NCI-H1092 treated with DMSO at 0.1 percent for 48 hours (cell line): ENCODE results near the gene ITM2C.

Experiments
- DNase-seq: peaks from one replicate; lab custom pipeline; 2025; lab: John Stamatoyannopoulos, UW

The ITM2C gene

DNA sequence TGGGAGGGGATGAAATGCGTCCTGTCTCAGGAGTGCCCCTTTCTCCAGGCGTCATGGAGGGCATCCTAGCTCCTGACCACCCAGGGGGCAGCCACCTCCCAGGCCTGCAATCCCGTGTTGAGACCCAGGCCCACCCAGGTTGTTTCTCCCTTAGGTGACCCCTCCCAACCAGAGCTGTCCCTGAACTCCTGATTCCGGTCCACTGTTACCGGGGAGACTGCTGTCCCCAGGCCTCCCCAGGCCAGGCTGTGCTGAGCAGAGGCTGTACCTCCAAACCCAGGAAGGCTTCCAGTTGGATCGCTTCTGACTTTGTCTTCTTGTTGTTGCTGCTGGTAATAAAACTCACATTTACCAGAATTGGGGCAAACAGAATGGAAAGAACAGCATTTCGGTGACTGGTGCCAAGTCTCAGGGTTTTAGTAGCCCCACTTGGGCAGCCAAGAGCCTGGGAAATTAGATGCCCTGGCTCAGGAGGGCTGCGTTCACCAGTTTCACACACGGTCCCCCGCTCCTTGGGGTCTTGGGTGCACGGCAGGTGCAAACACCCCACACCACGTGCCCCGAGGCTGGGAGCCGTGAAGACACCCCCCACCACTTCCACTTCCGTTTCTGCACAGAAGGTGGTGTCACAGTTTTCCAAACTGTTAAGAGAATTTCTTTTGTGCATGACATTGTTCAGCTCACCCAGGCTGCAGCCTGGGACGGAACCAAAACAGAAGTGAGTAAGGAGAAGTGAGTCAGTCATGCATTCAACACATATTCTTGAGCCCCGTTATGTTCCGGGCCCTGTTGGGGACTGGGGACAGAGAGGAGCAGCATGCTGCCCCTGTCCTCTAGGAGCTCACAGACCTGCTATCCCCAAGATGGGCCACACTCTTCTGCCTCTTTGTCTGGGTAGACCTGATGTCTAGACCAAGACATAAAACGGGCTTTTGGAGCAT lies 29.4 kb downstream of the ITM2C start:
- DNase-seq = no peak

DNA sequence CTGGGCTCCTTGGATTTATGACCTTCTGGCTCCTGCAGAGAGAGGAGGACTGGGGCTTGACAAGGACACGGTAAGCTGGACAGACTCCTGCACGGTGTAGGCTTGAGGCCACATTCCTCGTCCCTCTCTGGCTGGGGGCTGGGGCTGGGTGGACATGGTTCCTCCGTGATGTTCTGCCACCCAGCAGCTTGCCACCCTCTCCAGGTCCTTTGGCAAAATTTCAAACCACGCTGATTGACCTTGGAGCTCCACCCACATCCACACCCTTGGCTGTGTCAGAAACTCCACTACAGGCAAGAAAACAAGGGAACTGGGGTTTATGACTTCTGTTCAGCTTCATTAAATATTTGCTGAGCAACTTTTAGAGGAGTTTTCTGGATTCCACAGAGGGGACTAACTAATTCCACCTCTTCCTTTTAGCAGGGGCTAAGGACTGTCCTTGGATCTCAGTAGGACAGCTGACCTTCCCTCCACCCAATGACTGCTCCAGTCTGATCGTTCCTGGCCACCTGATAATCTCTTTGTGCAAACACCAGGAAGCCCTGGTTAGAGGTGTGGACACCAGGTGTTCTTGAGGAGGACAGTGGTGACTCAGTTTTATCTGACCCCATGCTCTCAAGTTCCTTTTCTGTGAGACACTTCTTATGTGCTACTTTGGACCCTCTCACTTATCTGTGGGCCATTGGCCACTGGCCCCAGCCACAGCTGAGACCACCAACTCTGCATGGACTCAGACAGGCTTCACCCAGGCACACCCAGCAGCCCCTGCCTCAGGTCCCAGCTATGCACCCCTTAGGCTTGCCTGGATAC lies 31.0 kb downstream of the ITM2C start:
- no peak for DNase-seq

- DNase-seq = no peak
Observed at GRCh38 chr2:230896346-230897115, 31.8 kb downstream of the ITM2C start.

DNA sequence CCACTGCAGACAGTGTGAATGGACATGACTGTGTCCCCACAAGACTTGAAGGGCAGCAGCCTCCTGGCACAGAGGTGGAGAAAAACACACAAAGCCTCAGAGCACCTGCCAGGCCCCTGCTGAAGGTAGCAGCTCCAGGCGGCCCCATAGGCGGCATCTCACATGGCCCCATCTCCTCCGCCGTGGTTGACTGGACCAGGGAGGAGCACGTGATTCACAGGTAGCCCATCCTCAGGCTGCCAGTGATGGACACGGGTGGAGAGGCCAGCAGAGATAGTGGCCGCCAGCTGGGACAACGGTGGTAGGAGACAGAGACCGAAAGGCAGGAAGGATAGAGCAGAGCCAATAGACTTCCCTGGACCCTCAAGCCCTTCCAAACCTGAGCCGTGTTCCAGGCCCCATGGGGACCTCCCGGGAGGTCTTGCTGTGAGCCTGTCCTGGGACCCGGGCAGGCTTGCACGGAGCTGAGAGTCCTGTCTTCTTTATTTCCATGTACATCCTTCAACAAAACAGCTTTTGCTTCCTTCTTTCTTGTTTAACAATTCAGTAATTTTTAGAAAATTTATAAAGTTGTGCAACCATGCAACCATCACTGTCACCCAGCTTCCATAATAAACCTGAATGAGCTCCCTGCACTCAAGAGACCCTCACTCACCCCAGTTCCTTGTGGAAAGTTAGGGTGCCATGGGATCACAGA lies 33.4 kb downstream of the ITM2C start:
- no peak for DNase-seq

GRCh38 chr2:230898713-230899091 lies 34.0 kb downstream of the ITM2C start:
- DNase-seq = no peak

DNA sequence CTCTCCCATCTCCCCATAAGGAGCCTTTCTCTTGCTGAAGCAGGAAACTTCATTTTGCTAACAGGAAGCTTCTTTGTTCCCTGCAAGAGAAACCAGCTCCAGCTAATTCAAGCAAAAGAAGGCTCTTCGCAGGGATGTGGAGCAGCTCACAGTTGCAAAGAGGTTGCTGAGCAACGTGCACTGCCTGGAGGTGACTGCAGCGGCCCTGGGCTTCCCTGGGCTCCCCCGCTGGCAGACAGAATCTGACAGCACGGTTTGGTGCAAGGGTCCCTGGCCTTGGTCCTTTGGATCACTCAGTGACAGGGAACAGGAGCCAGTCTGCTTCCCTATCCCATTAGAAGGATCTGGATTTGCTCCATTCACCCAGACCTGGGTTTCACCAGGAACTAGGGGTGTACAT lies 34.5 kb downstream of the ITM2C start:
- DNase-seq = no peak

DNA sequence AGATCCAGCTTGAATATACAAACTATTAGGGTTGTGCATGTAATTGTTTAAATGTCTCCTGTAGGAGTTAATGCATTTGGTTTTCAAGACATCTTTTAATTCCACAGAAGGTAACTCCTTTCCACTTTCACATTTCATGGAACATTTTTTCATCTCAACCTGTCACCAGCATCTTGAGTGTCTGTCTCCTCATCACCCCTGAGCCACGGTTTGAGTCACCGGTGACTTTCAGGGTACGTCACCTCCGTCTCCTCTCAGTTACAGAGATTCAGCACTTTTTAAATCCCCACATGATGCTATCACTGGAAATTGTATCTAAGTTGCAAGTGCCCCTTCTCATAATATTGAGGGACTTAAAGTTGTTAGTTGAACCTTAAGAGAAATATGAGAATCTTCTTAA lies 35.0 kb downstream of the ITM2C start:
- no peak for DNase-seq

DNA sequence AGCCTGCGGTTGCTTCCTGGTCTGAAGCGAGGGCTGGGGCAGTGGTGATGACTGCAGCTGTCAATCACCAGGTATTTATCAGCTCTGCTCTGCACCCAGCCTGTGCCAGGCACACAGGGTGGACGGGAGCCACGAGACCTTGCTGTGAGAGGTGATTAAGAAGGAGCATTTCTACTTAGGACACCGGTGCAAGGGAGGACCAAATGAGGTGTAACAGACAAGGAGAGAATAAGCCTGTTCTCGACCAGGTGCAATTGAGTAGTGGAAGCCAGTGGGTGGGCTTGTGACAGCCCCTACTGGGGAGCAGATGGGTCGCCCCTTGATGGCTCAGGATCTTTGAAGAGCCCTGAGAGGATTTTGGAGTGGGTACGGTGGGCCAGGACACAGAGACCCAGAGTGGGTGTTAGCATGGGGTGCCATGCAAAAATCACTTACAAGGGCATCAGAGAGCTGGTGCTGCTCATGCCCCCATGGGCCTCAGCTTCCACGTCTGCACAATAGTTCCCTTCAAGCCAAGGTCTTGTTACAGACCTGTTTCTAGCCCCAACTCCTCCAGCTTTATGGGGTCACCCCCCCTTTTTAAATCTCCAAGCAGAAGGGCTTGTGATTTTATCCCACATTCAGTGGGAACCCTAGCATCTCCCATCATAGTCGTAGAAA lies 35.7 kb downstream of the ITM2C start:
- no peak for DNase-seq

GRCh38 chr2:230901006-230901405 lies 36.3 kb downstream of the ITM2C start:
- DNase-seq = no peak

GRCh38 chr2:230902180-230902899 lies 37.6 kb downstream of the ITM2C start:
- DNase-seq = peak; percentile 14

DNA sequence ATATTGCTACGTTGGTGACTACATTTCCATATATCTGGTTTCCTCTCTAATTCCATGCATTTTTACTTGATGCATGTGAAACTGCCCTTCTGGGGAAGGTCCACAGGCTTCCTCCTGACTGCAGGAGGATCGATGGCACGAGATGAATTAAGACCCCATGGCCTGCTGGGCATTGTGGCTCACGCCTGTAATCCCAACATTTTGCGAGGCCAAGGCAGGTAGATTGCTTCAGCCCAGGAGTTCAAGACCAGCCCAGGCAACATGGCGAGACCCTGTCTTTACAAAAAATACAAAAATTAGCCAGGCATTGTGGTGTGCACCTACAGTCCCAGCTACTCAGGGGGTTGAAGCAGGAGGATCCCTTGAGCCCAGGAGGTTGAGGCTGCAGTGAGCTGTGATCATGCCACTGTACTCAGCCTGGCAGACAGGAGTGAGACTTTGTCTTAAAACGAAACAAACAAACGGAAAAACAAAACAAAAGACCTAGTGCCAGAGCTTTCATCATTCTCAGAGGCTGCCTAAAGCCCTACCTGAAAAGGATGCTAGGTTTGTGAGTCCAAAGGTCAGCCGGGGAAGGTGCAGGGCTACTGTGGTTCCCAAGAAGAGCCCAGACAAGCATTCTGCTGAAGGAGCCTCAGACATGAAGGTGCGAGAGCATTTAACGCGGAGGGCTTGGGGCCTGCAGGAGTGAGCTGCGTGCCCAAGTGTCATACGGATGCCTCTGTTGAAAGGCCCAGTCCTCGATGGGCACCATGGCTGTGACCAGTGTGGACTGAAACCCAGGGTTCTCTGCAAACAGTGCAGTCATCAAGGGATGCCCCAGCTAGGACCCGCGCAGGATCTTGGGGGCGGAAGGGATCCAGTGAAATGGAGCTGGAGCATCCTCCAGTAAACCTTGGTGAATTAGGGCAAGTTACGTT lies 38.7 kb downstream of the ITM2C start:
- DNase-seq = no peak

DNA sequence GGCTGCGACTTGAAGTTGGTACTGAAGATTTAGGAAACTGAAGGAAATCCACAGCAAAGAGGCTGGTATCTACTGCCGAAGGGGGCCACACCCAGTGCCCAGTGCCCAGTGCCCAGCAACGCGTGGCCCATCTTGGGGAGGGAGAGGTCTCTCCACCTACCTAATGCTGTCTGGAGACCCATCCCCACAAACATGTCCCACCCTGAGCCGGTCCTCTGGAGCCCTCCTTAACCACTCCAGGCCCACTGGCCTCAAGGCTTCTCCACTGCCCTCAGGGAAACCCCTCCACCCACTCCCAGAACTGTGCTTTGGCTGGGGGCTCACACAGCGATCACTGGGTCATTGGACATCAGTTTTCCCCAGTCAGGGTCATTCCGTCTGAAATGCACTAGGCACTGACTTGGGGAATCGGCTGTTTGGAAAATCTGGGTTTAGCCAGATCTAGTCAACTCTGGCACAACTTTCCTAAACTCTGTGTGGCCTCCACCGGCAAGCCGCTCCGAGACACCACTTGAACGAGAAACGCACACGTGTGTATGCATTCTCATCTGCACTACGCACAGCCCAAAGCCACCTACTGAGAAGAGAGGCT lies 40.2 kb downstream of the ITM2C start:
- DNase-seq = no peak

DNA sequence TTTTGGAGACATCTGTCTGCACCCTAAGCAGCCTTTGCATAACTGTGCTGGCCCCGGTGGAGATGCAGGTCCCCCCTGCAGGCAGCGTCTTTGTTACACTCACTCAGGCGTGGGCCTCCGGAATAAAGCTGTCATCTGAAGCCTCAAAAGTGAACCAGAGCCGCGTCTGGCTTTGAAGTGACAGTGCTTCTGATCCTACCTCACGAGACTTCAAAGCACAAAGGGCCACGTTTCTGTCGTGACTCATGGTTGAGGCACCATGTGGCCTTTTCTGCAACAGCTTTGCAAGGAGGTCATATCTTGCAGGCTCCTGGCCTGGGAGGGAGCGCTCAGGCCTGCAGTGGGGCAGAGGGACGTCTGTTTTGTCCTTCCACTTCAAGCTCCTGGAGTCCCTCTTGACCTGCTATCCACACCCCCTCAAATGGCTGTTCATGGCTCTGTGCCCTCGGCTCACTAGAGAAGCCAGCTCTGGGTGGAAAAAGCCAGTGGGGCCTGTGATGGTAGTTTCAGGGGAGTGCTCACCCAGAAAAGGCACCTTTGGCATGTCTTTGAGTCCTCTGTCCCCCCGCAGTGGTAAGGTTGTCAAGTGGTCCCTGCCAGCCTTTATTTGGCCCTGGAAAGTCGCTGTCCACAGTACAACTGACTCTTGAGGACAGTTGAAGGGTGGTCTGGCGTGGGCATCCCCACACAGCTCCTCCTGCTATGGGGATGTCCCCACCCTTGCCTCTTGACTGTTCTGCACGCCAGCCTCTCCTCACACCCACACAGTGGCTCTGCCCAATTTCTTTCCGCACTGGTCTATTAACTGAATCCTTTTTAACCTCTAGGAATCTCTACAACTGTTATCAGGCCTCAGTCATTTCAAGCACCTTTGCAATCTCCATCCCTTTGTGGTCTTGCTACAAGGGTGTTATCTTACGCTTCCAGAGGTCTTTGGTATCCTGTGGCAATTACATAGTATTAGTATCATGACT lies 41.0 kb downstream of the ITM2C start:
- no peak for DNase-seq

GRCh38 chr2:230906471-230907230 lies 41.9 kb downstream of the ITM2C start:
- no peak for DNase-seq

DNA sequence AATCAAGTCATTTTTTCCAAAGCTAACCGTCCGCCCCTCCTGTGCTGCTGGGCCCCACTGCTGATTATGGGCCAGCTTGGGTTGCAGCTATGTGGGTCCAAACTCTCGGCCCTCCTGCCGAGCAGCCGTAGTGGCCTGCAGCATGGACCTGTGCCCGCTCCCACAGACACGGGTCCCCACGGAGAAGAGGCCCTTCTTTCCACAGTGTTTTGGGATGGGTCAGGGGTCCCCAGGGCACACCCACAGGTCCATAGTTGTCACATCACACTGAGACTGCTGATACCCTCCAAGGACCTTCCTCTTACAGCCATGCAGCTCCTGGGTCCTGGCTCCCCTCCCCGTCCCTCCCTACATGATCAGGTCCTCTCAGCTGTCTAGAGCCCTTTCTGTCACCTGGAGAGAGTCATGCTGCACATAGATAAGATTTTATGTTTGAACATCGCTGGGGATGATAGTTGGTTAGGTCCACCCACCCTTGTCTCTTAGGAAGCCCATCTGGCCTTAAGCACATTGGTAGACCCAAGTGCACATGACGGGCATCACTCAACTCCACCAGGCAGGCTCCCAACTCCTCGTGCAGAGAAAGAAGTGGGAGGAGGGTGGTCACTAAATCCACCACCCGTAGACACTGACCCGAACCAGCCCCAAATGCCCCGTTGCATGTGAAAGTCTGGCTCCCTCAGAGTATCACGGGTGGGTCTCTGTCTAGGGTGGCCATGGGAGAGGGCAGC lies 42.8 kb downstream of the ITM2C start:
- no peak for DNase-seq

DNA sequence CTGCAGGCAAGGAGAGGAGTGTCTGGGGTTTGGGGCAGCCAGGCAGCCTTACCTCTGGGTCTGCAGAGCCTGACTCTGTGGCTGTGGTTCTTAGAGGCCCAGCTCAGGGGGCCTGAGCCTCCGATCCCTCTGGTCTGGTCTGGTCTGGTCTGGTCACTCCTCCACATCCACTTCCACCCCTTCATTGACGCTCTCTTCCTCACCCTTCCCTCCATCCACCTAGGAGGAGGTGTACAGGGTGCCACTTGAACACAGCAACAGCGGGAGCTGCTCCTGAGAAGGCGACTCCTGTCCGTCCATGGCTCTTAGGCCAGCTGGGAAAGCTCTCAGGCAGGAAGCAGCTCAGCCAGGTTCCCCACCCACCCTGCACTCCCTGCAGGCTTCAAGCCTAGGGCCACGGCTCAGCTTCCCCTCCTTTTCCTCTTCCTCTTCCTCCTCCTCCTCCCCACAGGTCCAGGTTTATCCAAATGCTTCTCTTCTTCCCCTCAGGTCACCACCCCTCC lies 43.4 kb downstream of the ITM2C start:
- DNase-seq = no peak
